H1 (cell line): ENCODE data around the gene GPS1. TPM values are rescaled to one million over a fixed set of nuclear protein-coding genes. Genes with fewer than 3 reads are reported as not detected.
A peak's percentile ranks its signal among the peaks of the same experiment; 100 is the strongest.

Experiments used
- CTCF ChIA-PET: fragments of 300-600 bp; sonication (Branson Sonifier 250); formaldehyde crosslinking; loops from one replicate; lab custom pipeline; 2021; ENCODE audit not compliant: partially characterized antibody; lab: Charles Lee
- POLR2A ChIA-PET: fragments of 300-600 bp; sonication (Branson Sonifier 250); formaldehyde crosslinking; loops from one replicate; lab custom pipeline; 2021; ENCODE audit warnings: inconsistent platforms; ENCODE audit not compliant: partially characterized antibody; lab: Charles Lee
- DNase-seq, 2 experiments: peaks; one replicate each; pipeline versions ENCODE4 v3.0.0 to v3.0.0-alpha.2; 2010 to 2022; ENCODE audit warnings: low spot score in 2 of 2, low read depth in 1 of 2, mixed read lengths in 1 of 2
- FAIRE-seq: peaks from 2 replicates; lab custom pipeline; 2011; peaks lifted over from hg19 to GRCh38; lab: Jason Lieb, UNC
- H2AFZ ChIP-seq: 2 replicates; pipeline ENCODE4 v1.8.1; 2012; ENCODE audit warnings: low read length, inconsistent platforms
- H2AK5ac ChIP-seq: 2 replicates; pipeline ENCODE4 v1.6.1; 2013; ENCODE audit warnings: low read depth, low read length
- H2BK120ac ChIP-seq: replicated peaks from 2 replicates; pipeline ENCODE3; 2013; ENCODE audit warnings: low read depth, low read length, inconsistent platforms
- H2BK12ac ChIP-seq: 2 replicates; pipeline ENCODE4 v1.6.1; 2013; ENCODE audit warnings: low read depth, low read length
- H2BK15ac ChIP-seq: 2 replicates; pipeline ENCODE4 v1.6.1; 2013; ENCODE audit warnings: low read length
- H2BK20ac ChIP-seq: 2 replicates; pipeline ENCODE4 v1.6.1; 2013; ENCODE audit warnings: low read length
- H2BK5ac ChIP-seq: 2 replicates; pipeline ENCODE4 v1.6.1; 2013; ENCODE audit warnings: low read depth, low read length
- H3K14ac ChIP-seq: 2 replicates; pipeline ENCODE4 v1.6.1; 2013; ENCODE audit warnings: inconsistent platforms; ENCODE audit not compliant: insufficient read length
- H3K18ac ChIP-seq: 2 replicates; pipeline ENCODE4 v1.6.1; 2013; ENCODE audit warnings: low read length; ENCODE audit errors: extremely low read depth
- H3K23ac ChIP-seq: 2 replicates; pipeline ENCODE4 v1.6.1; 2013; ENCODE audit warnings: inconsistent platforms; ENCODE audit not compliant: insufficient read length
- H3K23me2 ChIP-seq: 2 replicates; pipeline ENCODE4 v1.6.1; 2013; ENCODE audit warnings: low read depth, low read length
- H3K27ac ChIP-seq: 2 replicates; pipeline ENCODE4 v1.6.1; 2011; ENCODE audit warnings: low read depth, low read length, inconsistent platforms
- H3K27me3 ChIP-seq, 4 experiments: replicated peaks in 1 of 4; 1 replicate in 1 of 4; 2 replicates in 3 of 4; pipeline versions ENCODE4 v1.6.1 to v1.8.1; 2011 to 2013; ENCODE audit warnings: low read length in 3 of 4, mild to moderate bottlenecking in 3 of 4, inconsistent platforms in 2 of 4, mixed read lengths in 2 of 4, moderate library complexity in 1 of 4; ENCODE audit not compliant: control insufficient read depth in 3 of 4, insufficient read depth in 3 of 4; ENCODE audit errors: extremely low read depth in 1 of 4
- H3K36me3 ChIP-seq, 4 experiments: 2 replicates each; pipeline versions ENCODE4 v1.6.1 to v1.8.1; 2011 to 2013; ENCODE audit warnings: mild to moderate bottlenecking in 4 of 4, low read length in 3 of 4, moderate library complexity in 2 of 4, control low read depth in 1 of 4, inconsistent platforms in 1 of 4; ENCODE audit not compliant: insufficient read depth in 4 of 4, control insufficient read depth in 2 of 4
- H3K4ac ChIP-seq: replicated peaks from 2 replicates; pipeline ENCODE3; 2013; ENCODE audit warnings: low read length, low read depth, mixed read lengths, inconsistent platforms; ENCODE audit not compliant: insufficient read length
- H3K4me1 ChIP-seq, 4 experiments: replicated peaks in 1 of 4; 1 replicate in 1 of 4; 2 replicates in 3 of 4; pipeline versions ENCODE4 v1.6.1 to v1.8.1; 2011 to 2013; ENCODE audit warnings: low read length in 3 of 4, inconsistent platforms in 2 of 4, mixed read lengths in 1 of 4; ENCODE audit not compliant: insufficient read depth in 4 of 4, control insufficient read depth in 3 of 4
- H3K4me2 ChIP-seq, 2 experiments: 2 replicates each; pipeline versions ENCODE4 v1.6.1 to v1.8.1; 2011 to 2013; ENCODE audit warnings: low read depth in 2 of 2, low read length in 2 of 2, control low read depth in 1 of 2, inconsistent platforms in 1 of 2, mild to moderate bottlenecking in 1 of 2; ENCODE audit not compliant: insufficient read depth in 1 of 2
- H3K4me3 ChIP-seq, 4 experiments: fragments of 200-600, 300-600 bp in 1 of 4; sonication (generic), shearing (Covaris generic), sonication (Bioruptor Twin) in 1 of 4; 2 replicates each; pipeline versions ENCODE4 v1.5.1 to v1.8.1; 2011 to 2016; ENCODE audit warnings: low read length in 4 of 4, low read depth in 3 of 4, control low read depth in 2 of 4, inconsistent platforms in 2 of 4, mild to moderate bottlenecking in 2 of 4, mixed read lengths in 1 of 4, moderate library complexity in 1 of 4; ENCODE audit not compliant: insufficient read depth in 2 of 4; ENCODE audit errors: extremely low read depth in 1 of 4
- H3K56ac ChIP-seq: replicated peaks from 2 replicates; pipeline ENCODE3; 2013; ENCODE audit warnings: low read depth, mild to moderate bottlenecking, mixed read lengths, low read length, inconsistent platforms; ENCODE audit not compliant: insufficient read length
- H3K79me1 ChIP-seq: 2 replicates; pipeline ENCODE4 v1.6.1; 2013; ENCODE audit warnings: low read depth, low read length, control low read depth
- H3K79me2 ChIP-seq, 2 experiments: 2 replicates each; pipeline versions ENCODE4 v1.6.1 to v1.8.1; 2012 to 2013; ENCODE audit warnings: low read length in 2 of 2, mild to moderate bottlenecking in 2 of 2, inconsistent platforms in 1 of 2; ENCODE audit not compliant: insufficient read depth in 2 of 2, control insufficient read depth in 1 of 2
- H3K9ac ChIP-seq, 4 experiments: replicated peaks in 1 of 4; 1 replicate in 1 of 4; 2 replicates in 3 of 4; pipeline versions ENCODE4 v1.6.1 to v1.8.1; 2011 to 2013; ENCODE audit warnings: low read depth in 3 of 4, low read length in 3 of 4, control low read depth in 2 of 4, mild to moderate bottlenecking in 2 of 4, moderate library complexity in 2 of 4, inconsistent platforms in 1 of 4; ENCODE audit errors: extremely low read depth in 1 of 4
- H3K9me3 ChIP-seq, 2 experiments: 2 replicates each; pipeline versions ENCODE4 v1.6.1 to v1.8.1; 2012 to 2013; ENCODE audit warnings: mild to moderate bottlenecking in 2 of 2, moderate library complexity in 2 of 2, control low read depth in 1 of 2, inconsistent platforms in 1 of 2, low read depth in 1 of 2, low read length in 1 of 2, mixed read lengths in 1 of 2; ENCODE audit not compliant: insufficient read depth in 2 of 2
- H4K20me1 ChIP-seq, 2 experiments: replicated peaks in 1 of 2; 2 replicates each; pipeline versions ENCODE3 to v1.8.1; 2011 to 2013; ENCODE audit warnings: inconsistent platforms in 2 of 2, low read length in 2 of 2, mild to moderate bottlenecking in 1 of 2; ENCODE audit not compliant: insufficient read depth in 2 of 2, control insufficient read depth in 1 of 2
- H4K5ac ChIP-seq: 2 replicates; pipeline ENCODE4 v1.6.1; 2013; ENCODE audit warnings: low read length, low read depth, mixed read lengths, inconsistent platforms; ENCODE audit not compliant: insufficient read length
- H4K8ac ChIP-seq: 2 replicates; pipeline ENCODE4 v1.8.0; 2013; ENCODE audit warnings: mild to moderate bottlenecking, moderate library complexity, low read length, inconsistent platforms; ENCODE audit not compliant: insufficient read depth; ENCODE audit errors: extremely low read depth
- H4K91ac ChIP-seq: replicated peaks from 2 replicates; pipeline ENCODE3; 2013; ENCODE audit warnings: low read length, mixed read lengths, inconsistent platforms; ENCODE audit not compliant: insufficient read length
- CHD2 ChIP-seq: IDR thresholded peaks from 2 replicates; pipeline ENCODE4 v1.6.1; 2012; ENCODE audit warnings: low read length, improper control_type of control experiment
- E2F6 ChIP-seq: IDR thresholded peaks from 2 replicates; pipeline ENCODE4 v1.6.1; 2012; ENCODE audit warnings: inconsistent platforms
- EGR1 ChIP-seq: IDR thresholded peaks from 2 replicates; pipeline ENCODE4 v1.6.1; 2011; ENCODE audit warnings: low read depth, low read length, borderline replicate concordance
- GABPA ChIP-seq: IDR thresholded peaks from 2 replicates; pipeline ENCODE4 v1.6.1; 2011; ENCODE audit warnings: mild to moderate bottlenecking, low read length, moderate library complexity, borderline replicate concordance; ENCODE audit not compliant: insufficient read depth
- HDAC2 ChIP-seq, 2 experiments: fragments of 300-600 bp in 1 of 2; sonication (generic) in 1 of 2; IDR thresholded peaks; 2 replicates each; pipeline ENCODE4 v1.6.1; 2011 to 2012; ENCODE audit warnings: low read depth in 2 of 2, low read length in 2 of 2, mild to moderate bottlenecking in 2 of 2, moderate library complexity in 2 of 2, borderline replicate concordance in 1 of 2, inconsistent platforms in 1 of 2
- KDM4A ChIP-seq: IDR thresholded peaks from one replicate; pipeline ENCODE4 v1.7.1; 2012; ENCODE audit warnings: low read depth, mild to moderate bottlenecking, moderate library complexity, low read length, inconsistent platforms; ENCODE audit not compliant: severe bottlenecking
- MAX ChIP-seq: IDR thresholded peaks from 2 replicates; pipeline ENCODE4 v1.6.1; 2012; ENCODE audit warnings: inconsistent platforms
- NRF1 ChIP-seq: IDR thresholded peaks from 2 replicates; pipeline ENCODE4 v1.6.1; 2011; ENCODE audit warnings: mild to moderate bottlenecking, low read depth, low read length, improper control_type of control experiment
- POU5F1 ChIP-seq: IDR thresholded peaks from 2 replicates; pipeline ENCODE4 v1.6.1; 2011; ENCODE audit warnings: low read depth, mild to moderate bottlenecking, low read length, moderate library complexity
- RFX5 ChIP-seq: IDR thresholded peaks from 2 replicates; pipeline ENCODE4 v1.6.1; 2011; ENCODE audit warnings: low read depth, low read length, improper control_type of control experiment, borderline replicate concordance
- SIN3A ChIP-seq, 2 experiments: IDR thresholded peaks in 1 of 2; conservative IDR thresholded peaks in 1 of 2; 2 replicates each; pipeline ENCODE4 v1.6.1; 2011 to 2012; ENCODE audit warnings: low read length in 2 of 2, improper control_type of control experiment in 1 of 2, low read depth in 1 of 2, mild to moderate bottlenecking in 1 of 2
- SP4 ChIP-seq: IDR thresholded peaks from 2 replicates; pipeline ENCODE4 v1.6.1; 2012; ENCODE audit warnings: low read length, inconsistent platforms
- WGBS, 2 experiments: shearing (Covaris generic) in 1 of 2; methylation state at CpG; one replicate each; pipeline versions ENCODE4 v1.1.6 to v1.1.7; 2013 to 2015; ENCODE audit warnings: low lambda C conversion rate in 2 of 2, mixed read lengths in 2 of 2, inconsistent platforms in 1 of 2, low coverage in 1 of 2, missing lambda C conversion rate in 1 of 2; ENCODE audit not compliant: insufficient replicate concordance in 2 of 2, insufficient coverage in 1 of 2, insufficient read length in 1 of 2; ENCODE audit errors: extremely low coverage in 1 of 2, missing lambda C conversion rate in 1 of 2; 5-methylcytosine and 5-hydroxymethylcytosine counted together
- polyA plus RNA-seq, 7 experiments: library from polyadenylated mRNA; depleted of rRNA in 3 of 7; stranded (reverse) in 5 of 7; unstranded in 2 of 7; fragments of >200 nt in 5 of 7; fragments of 200-250 nt in 2 of 7; gene quantifications; 1 replicate in 5 of 7; 2 replicates in 1 of 7; 4 replicates in 1 of 7; pipeline versions ENCODE4 v1.2.1 to v1.2.3, GENCODE V29; 2011 to 2013; ENCODE audit warnings: missing spikeins in 2 of 7, mixed read lengths in 2 of 7
- total RNA-seq: library from RNA; stranded (reverse); fragmentation: NEBNext Ultra II Directional; extraction: Animal tissue kit (Norgen Biotek cat#: 25700); gene quantifications from 2 replicates; pipeline ENCODE4 v1.2.1, GENCODE V29; 2021

The GPS1 gene
- total and polyA plus RNA-seq, 2 of the 8 experiments (the other 6 are each of a cell fraction or from before 2014, with no cell fraction given) = 153 to 277 TPM

GRCh38 chr17:82036634-82037091 is 15.0 kb upstream of the GPS1 start:
- FAIRE-seq (no peak), DNase-seq (no peak)
- 58% methylated on average over 23 of the region's 23 CpGs; no CpG with 5 or more reads in 1 of the 2 experiments for WGBS, 2 experiments
- no peak overlapping the region for H4K91ac ChIP-seq
- H3K9ac ChIP-seq = peak overlapping the region in 2 of 4 experiments; percentile 38 to 41; a peak in 3 of 7 replicates
- peak overlapping the region; percentile 19; the same call in 1 of the 2 replicates for H3K18ac ChIP-seq
- ChIA-PET POLR2A (interaction anchor here (0.9 to 1.8 kb wide), 5 partner anchors 16 to 157 kb away, joined by 3 to 9 read pairs (median 4); partner anchors contain the start of gene FASN), CTCF (interaction anchor here (0.6 to 1.8 kb wide), 6 partner anchors 15 to 170 kb away, joined by 3 to 4 read pairs (median 4); partner anchors contain the start of genes CENPX, GPS1 and RFNG)
- no peak overlapping the region for H3K14ac ChIP-seq
- H3K9me3 ChIP-seq = no peaks in the 10 kb centered on the region
- no peak overlapping the region for H2BK20ac ChIP-seq
- H2BK12ac ChIP-seq = no peak overlapping the region
- H3K27me3 ChIP-seq = no peaks in the 10 kb centered on the region; a peak in 1 of 7 replicates
- H4K8ac ChIP-seq = no peak overlapping the region
- peaks cover 3 to 11% (median 6%) of the 10 kb centered on the region in 4 experiments; a peak in 6 of 7 replicates for H3K4me1 ChIP-seq
- no peak overlapping the region for H3K23ac ChIP-seq
- H3K36me3 ChIP-seq = no peaks in the 10 kb centered on the region; a peak in 1 of 8 replicates
- peaks cover 0 to 2% of the 10 kb centered on the region in 2 experiments; a peak in 1 of 4 replicates for H3K79me2 ChIP-seq
- no peak overlapping the region for H2AK5ac ChIP-seq
- H2BK120ac ChIP-seq = no peak overlapping the region
- H3K79me1 ChIP-seq = peaks cover 3% of the 10 kb centered on the region; the same call in 1 of the 2 replicates
- H2AFZ ChIP-seq = no peak overlapping the region
- no peak overlapping the region for H3K56ac ChIP-seq
- no peak overlapping the region for H3K4ac ChIP-seq
- H3K27ac ChIP-seq = no peak overlapping the region
- H4K5ac ChIP-seq = no peak overlapping the region
- peak overlapping the region; percentile 49 to 77 (median 66) for H3K4me3 ChIP-seq
- H2BK5ac ChIP-seq = no peak overlapping the region
- no peak overlapping the region for H2BK15ac ChIP-seq
- H4K20me1 ChIP-seq = peaks cover 2 to 8% of the 10 kb centered on the region in 2 experiments
- H3K23me2 ChIP-seq = peaks cover 13% of the 10 kb centered on the region; the same call in 1 of the 2 replicates
- H3K4me2 ChIP-seq = peak overlapping the region; percentile 73 to 90
- TF ChIP-seq SP4 = no peak
- no peak for TF ChIP-seq CHD2
- TF ChIP-seq MAX = no peak
- TF ChIP-seq EGR1 = no peak
- no peak for TF ChIP-seq POU5F1
- no peak for TF ChIP-seq GABPA
- no peak for TF ChIP-seq SIN3A (conservative IDR thresholded peaks at IDR 0.05 in 1 of 2, IDR thresholded peaks at IDR 0.05 in 1 of 2; ENCODE audit: low read depth in 1 of 2, low read length in 2 of 2)
- no peak for TF ChIP-seq HDAC2 (IDR thresholded peaks at IDR 0.05; ENCODE audit: borderline replicate concordance in 1 of 2, low read depth in 2 of 2, low read length in 2 of 2)
- no peak for TF ChIP-seq E2F6
- no peak for TF ChIP-seq RFX5
- no peak for TF ChIP-seq NRF1
- no peak for TF ChIP-seq KDM4A
